Prostate gland (tissue), 2 donors: ENCODE data around the gene KRT17.
A peak's percentile ranks its signal among the peaks of the same experiment; 100 is the strongest.

Experiments
- CTCF ChIP-seq, 4 experiments: fragments of 200-600 bp in 2 of 4; fragments of 450-650 bp in 2 of 4; sonication (generic) in 2 of 4; IDR thresholded peaks; 1 replicate in 3 of 4; 2 replicates in 1 of 4; pipeline ENCODE4 v1.5.1; 2016 to 2019; ENCODE audit warnings: antibody characterized with exemption in 4 of 4, mild to moderate bottlenecking in 2 of 4, moderate library complexity in 2 of 4
- POLR2A ChIP-seq: fragments of 450-650 bp; IDR thresholded peaks from one replicate; pipeline ENCODE4 v1.6.1; 2016; ENCODE audit warnings: antibody characterized with exemption, mild to moderate bottlenecking
- POLR2AphosphoS5 ChIP-seq: sonication (generic); formaldehyde crosslinking; IDR thresholded peaks from one replicate; pipeline ENCODE4 v1.6.1; 2017; ENCODE audit warnings: antibody characterized with exemption

GRCh38 chr17:41580687-41581365 lies 43.5 kb downstream of the KRT17 start:
- TF ChIP-seq CTCF (IDR thresholded peaks at IDR 0.05) = no peak
- peak; percentile 19 for TF ChIP-seq POLR2AphosphoS5
- TF ChIP-seq POLR2A = no peak
